GM19395 (cell line): ENCODE results near the gene SRRD.
"Not testable (repeated sequence)": the region's sequence is repeated elsewhere in the genome, so short reads cannot be mapped to it uniquely, and the experiment has no call there.

ENCODE experiments used
- ATAC-seq: cut with Tn5 transposase; IDR thresholded peaks from one replicate; pipeline ENCODE4 v1.9.1; 2021; ENCODE audit warnings: mild to moderate bottlenecking, moderate library complexity; ENCODE audit not compliant: unreplicated experiment

The SRRD gene, protein sequence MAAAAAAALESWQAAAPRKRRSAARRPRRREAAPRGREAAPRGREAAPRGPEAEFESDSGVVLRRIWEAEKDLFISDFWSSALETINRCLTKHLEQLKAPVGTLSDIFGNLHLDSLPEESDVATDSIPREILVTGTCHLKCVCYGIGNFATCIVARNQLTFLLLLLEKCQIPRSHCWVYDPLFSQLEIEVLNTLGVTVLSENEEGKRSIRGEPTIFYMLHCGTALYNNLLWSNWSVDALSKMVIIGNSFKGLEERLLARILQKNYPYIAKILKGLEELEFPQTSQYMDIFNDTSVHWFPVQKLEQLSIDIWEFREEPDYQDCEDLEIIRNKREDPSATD

DNA sequence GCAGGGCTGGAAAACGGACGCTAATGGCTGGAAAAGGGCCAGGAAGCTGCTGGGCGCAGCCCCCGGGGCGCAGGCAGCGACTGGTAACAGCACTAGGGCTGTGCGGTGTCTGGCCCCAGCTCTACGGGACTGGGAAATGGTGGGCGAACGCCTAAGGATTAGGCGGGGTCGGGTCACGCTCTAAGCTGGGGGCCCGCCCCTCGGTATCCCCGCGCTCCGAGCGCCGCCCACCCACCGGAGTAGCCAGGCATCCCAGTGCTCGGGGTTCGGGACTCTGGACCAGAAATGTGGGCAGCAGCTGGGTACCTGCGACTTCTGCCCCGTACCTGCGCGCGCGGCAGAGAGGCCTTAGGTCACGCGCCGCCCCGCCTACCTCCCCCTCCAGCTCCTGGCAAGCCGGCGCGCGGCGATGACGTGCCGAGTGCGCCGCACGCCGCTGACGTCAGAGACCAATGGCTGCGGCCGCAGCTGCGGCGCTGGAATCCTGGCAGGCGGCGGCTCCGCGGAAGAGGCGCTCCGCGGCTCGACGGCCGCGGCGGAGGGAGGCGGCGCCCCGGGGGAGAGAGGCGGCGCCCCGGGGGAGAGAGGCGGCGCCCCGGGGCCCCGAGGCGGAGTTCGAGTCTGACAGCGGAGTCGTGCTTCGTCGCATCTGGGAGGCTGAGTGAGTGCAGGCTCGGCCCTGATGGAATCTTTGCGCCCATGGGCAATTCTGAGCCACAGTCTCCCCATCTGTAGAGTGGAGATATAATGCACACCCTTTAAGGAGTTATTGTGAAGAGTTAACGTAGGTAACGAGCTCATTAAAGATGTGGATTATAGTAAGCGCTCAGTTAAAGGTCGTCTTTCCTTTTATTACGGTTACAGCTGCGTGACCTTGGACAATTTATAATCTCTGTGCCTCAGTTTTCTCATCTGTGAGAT lies at the start of gene SRRD, which contains the start of gene HPS4:
TSS of gene SRRD (plus strand) at position 439 of the 921 bp plus-strand sequence. CDS start at position 453, 14 bp downstream.
TSS of gene HPS4 (minus strand) at position 345 of the 921 bp plus-strand sequence. CDS start 2,021 bp downstream, outside the sequence.
- peak; percentile 60 for ATAC-seq

DNA sequence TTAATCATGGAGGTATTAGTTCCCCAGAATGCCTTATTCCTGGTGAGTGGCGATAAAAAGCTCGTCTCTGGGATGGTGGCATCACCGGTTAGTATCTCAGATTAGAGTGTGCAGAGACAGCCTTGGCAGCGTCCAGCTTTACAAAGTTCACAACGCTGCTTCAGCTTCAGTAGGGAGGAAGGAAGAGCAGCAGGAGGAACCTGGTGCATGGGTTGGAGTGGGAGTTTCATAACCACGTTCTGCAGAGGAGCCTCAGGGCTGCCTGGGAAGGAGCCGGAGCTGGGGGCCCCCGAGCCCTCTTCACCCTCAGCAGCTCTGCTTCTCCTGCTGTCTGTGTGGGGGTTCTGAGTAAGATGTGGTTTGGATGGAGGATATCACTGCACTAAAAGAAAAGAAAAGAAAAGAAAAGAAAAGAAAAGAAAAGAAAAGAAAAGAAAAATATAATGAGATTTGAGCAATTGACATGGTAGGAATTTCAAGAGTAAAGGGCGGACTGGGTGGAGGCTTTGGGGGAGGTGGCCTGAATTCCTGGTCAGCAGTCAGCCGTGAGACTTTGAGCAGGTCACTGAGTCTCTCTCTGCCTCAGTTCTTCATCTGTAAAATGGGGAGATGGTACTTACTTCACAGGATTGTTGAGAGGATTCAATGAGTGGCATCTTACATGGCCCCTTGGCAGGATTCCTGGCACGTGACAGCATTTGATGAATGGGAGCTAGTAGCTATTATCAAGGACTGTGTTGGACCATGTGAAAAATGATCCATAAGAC lies 48.2 kb upstream of the SRRD start:
- no peak for ATAC-seq

- ATAC-seq, result no peak
These were observed 46.7 kb upstream of the SRRD start for GRCh38 chr22:26436903-26437515.

GRCh38 chr22:26437694-26438392 lies 45.8 kb upstream of the SRRD start:
- ATAC-seq, result no peak

- ATAC-seq, result not testable (repeated sequence)
These were observed 44.9 kb upstream of the SRRD start for GRCh38 chr22:26438776-26439175.

GRCh38 chr22:26439559-26439958 lies 44.1 kb upstream of the SRRD start:
- ATAC-seq, result no peak

DNA sequence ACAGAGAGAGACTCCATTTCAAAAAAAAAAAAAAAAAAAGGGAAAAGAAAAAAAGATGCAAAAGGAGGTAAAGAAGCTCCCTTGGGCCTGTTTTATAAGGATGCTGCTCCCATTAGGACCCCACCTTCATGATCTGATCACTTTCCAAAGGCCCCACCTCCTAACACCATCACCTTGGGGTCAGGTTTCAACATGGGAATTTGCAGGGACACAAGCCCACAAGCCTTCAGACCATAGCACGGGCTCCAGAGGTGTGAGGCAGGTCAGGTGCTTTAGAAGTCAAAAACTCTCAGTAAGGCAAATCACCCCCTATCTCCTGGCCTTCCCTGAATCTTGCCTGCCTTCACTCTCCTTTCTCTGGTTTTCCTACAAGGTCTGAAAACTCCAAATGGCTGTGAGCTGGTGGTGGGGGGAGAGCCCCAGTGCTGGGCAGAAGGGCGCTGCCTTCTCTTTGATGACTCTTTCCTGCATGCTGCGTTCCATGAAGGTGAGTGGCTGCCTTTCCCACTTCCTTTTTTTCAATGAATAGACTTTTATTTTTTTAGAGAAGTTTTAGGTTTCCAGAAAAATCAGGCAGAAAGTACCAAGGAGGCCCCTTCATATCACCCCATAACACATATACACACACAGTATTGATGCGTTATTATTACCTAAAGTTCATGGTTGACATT lies 41.5 kb upstream of the SRRD start:
- ATAC-seq, result no peak

DNA sequence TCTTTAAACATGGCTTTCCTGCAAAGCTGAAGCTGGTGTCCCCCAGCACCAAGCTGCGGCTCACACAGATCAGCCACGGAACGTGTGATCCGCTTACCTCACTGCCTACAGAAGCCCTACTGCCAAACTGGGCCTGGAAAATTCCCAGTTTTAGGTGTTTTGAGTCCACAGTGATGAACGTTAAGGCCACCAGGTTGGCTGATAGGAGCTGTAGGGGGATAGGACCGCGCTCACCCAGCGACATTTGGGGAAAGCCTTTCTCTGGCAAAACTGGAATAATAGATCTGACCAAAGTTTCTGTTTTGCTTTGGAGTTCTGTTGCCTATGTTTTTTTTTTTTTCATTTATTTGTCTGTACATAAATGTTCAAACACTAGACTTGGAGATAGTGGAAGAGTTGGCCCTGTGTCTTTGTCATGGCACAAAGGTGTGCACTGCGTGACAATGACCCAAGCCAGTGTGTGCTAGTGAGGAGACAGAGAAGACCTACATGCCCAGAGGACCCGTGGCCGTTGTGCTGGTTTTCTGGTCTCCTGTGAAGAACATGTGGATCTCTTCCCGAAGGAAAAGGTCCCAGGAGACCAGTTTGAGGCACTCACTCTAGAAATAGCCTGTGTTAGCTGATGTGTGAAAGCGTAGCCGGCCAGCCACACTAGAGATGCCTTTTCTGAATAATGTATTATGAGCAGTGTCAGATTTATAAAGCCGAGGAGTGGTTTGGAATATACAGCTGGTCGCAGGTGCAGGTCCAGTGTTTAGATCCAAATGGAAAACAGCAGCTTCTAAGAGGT lies 39.6 kb upstream of the SRRD start:
- ATAC-seq, result no peak

GRCh38 chr22:26444777-26445176 lies 38.9 kb upstream of the SRRD start:
- ATAC-seq, result no peak

DNA sequence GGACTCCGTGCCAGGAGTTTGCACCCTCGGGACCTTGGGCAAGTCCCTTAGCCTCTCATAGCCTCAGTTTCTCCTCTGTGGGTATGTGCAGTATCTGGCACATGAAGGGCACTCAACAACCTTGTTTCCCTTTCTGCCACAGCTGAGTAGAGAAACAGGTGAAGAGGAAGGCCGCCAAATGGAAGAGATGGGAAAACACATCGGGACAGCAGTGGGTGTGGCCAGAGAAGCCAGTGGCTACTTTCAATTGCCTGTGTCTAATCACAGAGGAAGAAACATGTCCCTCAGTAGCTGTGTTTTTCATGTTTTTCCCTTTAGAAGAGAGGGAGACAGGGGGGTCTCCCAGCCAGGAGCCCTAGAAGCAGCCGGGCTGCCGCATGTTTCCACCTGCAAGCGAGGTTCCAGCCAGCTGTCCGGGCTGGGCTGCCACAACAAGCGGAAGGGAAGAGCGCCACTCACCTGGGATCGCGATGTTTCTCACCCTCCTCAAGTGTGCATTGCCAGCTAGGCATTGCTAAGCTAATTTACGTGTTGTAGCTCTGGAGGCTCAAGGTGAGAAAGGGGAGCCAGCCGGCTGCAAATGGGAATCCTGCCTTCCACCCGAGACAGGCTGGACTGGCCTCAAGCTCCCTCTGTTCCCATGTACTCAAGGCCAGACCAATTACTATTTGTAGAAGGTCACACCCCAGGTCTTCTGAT lies 38.0 kb upstream of the SRRD start:
- no peak for ATAC-seq

- ATAC-seq, result no peak
These were observed 36.7 kb upstream of the SRRD start for GRCh38 chr22:26446808-26447515.

DNA sequence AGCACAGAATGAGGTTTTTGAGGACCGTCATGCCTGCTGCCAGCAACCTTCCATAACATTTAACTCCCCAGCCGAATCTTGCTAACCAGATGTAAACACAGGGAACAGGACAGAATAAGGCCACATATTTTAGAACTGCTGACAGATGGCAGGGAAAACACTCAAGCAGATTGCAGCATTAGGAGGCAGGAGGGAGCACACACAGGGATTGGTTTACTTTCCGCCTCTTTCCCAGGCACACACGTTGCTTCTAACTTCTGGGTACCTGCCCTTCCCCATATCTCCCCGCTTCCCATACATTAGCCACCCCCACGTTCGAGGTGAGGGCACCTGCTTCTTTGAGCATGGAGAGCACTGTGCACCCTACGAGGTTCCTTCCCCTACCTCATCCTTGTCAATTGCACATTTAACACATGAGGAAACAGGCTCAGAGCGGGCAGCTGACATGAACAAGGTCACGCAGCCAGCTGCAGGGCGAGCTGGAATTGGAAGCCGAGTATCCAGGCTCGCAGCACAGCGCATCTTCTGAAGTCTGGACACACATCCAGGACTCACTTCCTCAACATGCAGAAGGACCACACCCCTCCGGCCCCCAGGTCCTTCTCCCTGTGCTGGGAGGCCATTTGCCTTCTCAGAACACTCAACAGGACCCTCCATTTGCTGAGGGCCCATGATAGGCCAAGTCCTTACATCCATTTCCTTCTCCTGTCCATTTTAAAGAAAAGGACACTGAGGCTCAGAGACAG lies 35.9 kb upstream of the SRRD start:
- no peak for ATAC-seq

- no peak for ATAC-seq
These were observed 35.3 kb upstream of the SRRD start for GRCh38 chr22:26448334-26448733.

- no peak for ATAC-seq
These were observed 34.7 kb upstream of the SRRD start for GRCh38 chr22:26448941-26449340.

DNA sequence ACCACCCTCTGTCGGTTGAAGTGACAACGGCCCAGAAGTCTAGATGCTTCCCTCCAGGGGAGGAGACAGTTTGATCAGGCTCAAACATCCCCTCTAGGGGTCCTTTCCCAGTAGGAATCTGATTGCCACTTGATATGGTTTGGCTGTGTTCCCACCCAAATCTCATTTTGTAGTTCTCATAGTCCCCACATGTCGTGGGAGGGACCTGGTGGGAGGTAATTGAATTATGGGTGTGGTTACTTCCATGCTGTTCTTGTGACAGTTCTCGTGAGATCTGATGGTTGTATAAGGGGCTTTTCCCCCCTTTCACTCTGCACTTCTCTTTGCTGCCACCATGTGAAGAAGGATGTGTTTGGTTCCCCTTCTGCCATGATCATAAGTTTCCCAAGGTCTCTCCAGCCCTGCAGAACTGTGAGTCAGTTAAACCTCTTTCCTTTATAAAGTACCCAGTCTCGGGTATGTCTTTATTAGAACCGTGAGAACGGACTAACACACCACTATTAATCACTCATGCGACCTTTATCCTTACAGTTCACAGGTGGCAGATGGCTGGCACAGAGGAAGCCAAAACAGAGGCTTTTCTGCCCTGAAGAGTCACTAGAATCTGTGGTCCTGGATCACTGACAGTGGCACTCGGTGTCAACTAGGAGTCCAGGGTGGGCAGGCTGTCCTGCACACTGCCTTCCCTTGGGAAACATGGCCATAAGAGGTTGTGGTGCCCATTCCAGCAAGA lies 33.1 kb upstream of the SRRD start:
- no peak for ATAC-seq
